ENCODE data around the gene TTLL9.

GRCh38 chr20:31962761-31963160 lies 92.3 kb downstream of the TTLL9 start:
- TF ChIP-seq REST (IDR thresholded peaks at IDR 0.05; ENCODE audit: low read depth) (no peak), NFIC (IDR thresholded peaks at IDR 0.05) (no peak), TCF12 (IDR thresholded peaks at IDR 0.05; ENCODE audit: low read depth) (no peak), EP300 (IDR thresholded peaks at IDR 0.05; ENCODE audit: borderline replicate concordance) (no peak), RAD21 (IDR thresholded peaks at IDR 0.05; ENCODE audit: low read depth) (no peak), TEAD4 (IDR thresholded peaks at IDR 0.05) (no peak), CREB1 (IDR thresholded peaks at IDR 0.05; ENCODE audit: low read depth) (no peak), EGR1 (IDR thresholded peaks at IDR 0.05) (no peak), TAF1 (IDR thresholded peaks at IDR 0.05; ENCODE audit: low read depth) (no peak), FOXM1 (IDR thresholded peaks at IDR 0.05; ENCODE audit: borderline replicate concordance, low read depth) (no peak), ZBTB7A (IDR thresholded peaks at IDR 0.05; ENCODE audit: low read depth) (no peak)
- TF ChIP-seq, protein P1, sequence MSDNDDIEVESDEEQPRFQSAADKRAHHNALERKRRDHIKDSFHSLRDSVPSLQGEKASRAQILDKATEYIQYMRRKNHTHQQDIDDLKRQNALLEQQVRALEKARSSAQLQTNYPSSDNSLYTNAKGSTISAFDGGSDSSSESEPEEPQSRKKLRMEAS (IDR thresholded peaks at IDR 0.05): no peak
